ENCODE data around the gene EZR.

The EZR gene

GRCh38 chr6:158808442-158808833 is 10.7 kb downstream of the EZR start:
- no peak for TF ChIP-seq CTCF (conservative IDR thresholded peaks at IDR 0.05; ENCODE audit: low read depth)
- POLR2A ChIA-PET (ENCODE audit: low non-redundant PET): no interaction called here
- DNase-seq (ENCODE audit: low spot score): no peak

GRCh38 chr6:158807515-158808441 is 11.4 kb downstream of the EZR start:
- ChIA-PET CTCF (interaction anchor here (0.5 to 0.7 kb wide), 3 partner anchors 50 to 165 kb away, joined by 3 to 7 read pairs (median 5); no protein-coding TSS in a partner anchor), POLR2A (ENCODE audit: low non-redundant PET) (no interaction called here)
- DNase-seq (ENCODE audit: low spot score): no peak
- H3K27ac ChIP-seq: no peak overlapping the region
- no peak for TF ChIP-seq CTCF (conservative IDR thresholded peaks at IDR 0.05; ENCODE audit: low read depth)

More at GRCh38 chr6:158808442-158808833, 10.7 kb downstream of the EZR start:
- peak overlapping the region; percentile 30 for H3K27ac ChIP-seq
- CTCF ChIA-PET: interaction anchor here (0.6 to 0.7 kb wide), 3 partner anchors 49 to 164 kb away, joined by 3 to 7 read pairs (median 3); no protein-coding TSS in a partner anchor

- TF ChIP-seq CTCF (conservative IDR thresholded peaks at IDR 0.05; ENCODE audit: low read depth): no peak
- no peak for DNase-seq (ENCODE audit: low spot score)
- ChIA-PET POLR2A (ENCODE audit: low non-redundant PET) (no interaction called here), CTCF (no interaction called here)
- H3K27ac ChIP-seq: no peak overlapping the region
These were observed 13.3 kb downstream of the EZR start for GRCh38 chr6:158805698-158806377.

- no peak for TF ChIP-seq CTCF (conservative IDR thresholded peaks at IDR 0.05; ENCODE audit: low read depth)
- CTCF ChIA-PET: interaction anchor here (0.6 to 1.0 kb wide), 2 partner anchors 11 to 204 kb away, joined by 3 to 4 read pairs; no protein-coding TSS in a partner anchor
- POLR2A ChIA-PET (ENCODE audit: low non-redundant PET): no interaction called here
- DNase-seq (ENCODE audit: low spot score): no peak
- no peak overlapping the region for H3K27ac ChIP-seq
These were observed 15.0 kb downstream of the EZR start for GRCh38 chr6:158804207-158804606.

GRCh38 chr6:158803733-158804143 is 15.4 kb downstream of the EZR start:
- no peak for DNase-seq (ENCODE audit: low spot score)
- no peak overlapping the region for H3K27ac ChIP-seq
- CTCF ChIA-PET: interaction anchor here (0.6 to 1.0 kb wide), 2 partner anchors 11 to 205 kb away, joined by 3 to 4 read pairs; no protein-coding TSS in a partner anchor

More at GRCh38 chr6:158803733-158804143, 15.4 kb downstream of the EZR start:
- POLR2A ChIA-PET (ENCODE audit: low non-redundant PET): no interaction called here
- TF ChIP-seq CTCF (conservative IDR thresholded peaks at IDR 0.05; ENCODE audit: low read depth): no peak

Measured in RWPE1 (cell line).